CD8-positive, alpha-beta memory T cell (primary cell): Measurements from ENCODE around the gene ACAA1. TPM values are rescaled to one million over a fixed set of nuclear protein-coding genes. Genes with fewer than 3 reads are reported as not detected.

Source experiments
- CTCF ChIA-PET: fragments of 350-600 bp; sonication (Branson Sonifier 250); formaldehyde crosslinking; loops from one replicate; lab custom pipeline; 2021; ENCODE audit warnings: antibody characterized with exemption; lab: Charles Lee
- POLR2A ChIA-PET: fragments of 350-600 bp; sonication (Branson Sonifier 250); formaldehyde crosslinking; loops from one replicate; lab custom pipeline; 2021; ENCODE audit warnings: antibody characterized with exemption; lab: Charles Lee
- DNase-seq, 5 donors: peaks; one replicate each; pipeline versions ENCODE4 v3.0.0 to v3.0.0-alpha.2; 2020 to 2022; ENCODE audit warnings: mixed read lengths in 1 of 5
- H3K27ac ChIP-seq: one replicate; pipeline ENCODE4 v1.7.0; 2013; ENCODE audit warnings: low read depth, mild to moderate bottlenecking, low read length, moderate library complexity
- H3K27me3 ChIP-seq: 2 replicates; pipeline ENCODE4 v1.7.0; 2013; ENCODE audit warnings: low read length, mild to moderate bottlenecking; ENCODE audit not compliant: insufficient read depth, poor library complexity, severe bottlenecking
- H3K36me3 ChIP-seq: 2 replicates; pipeline ENCODE4 v1.7.0; 2013; ENCODE audit warnings: mild to moderate bottlenecking, low read length, moderate library complexity; ENCODE audit not compliant: insufficient read depth
- H3K4me1 ChIP-seq: 2 replicates; pipeline ENCODE4 v1.7.0; 2013; ENCODE audit warnings: mild to moderate bottlenecking, low read length, moderate library complexity; ENCODE audit not compliant: insufficient read depth
- H3K4me3 ChIP-seq: 2 replicates; pipeline ENCODE4 v1.7.0; 2013; ENCODE audit warnings: mild to moderate bottlenecking, low read length
- H3K9me3 ChIP-seq: 2 replicates; pipeline ENCODE4 v1.7.0; 2013; ENCODE audit warnings: mild to moderate bottlenecking, low read length
- H3K27ac Mint-ChIP-seq, 8 donors: one replicate each; pipeline ENCODE4 v1.8.0; 2020 to 2021; ENCODE audit warnings: mixed read lengths in 8 of 8, mild to moderate bottlenecking in 6 of 8, inconsistent platforms in 3 of 8, moderate library complexity in 3 of 8
- H3K27me3 Mint-ChIP-seq, 2 donors: one replicate each; pipeline ENCODE4 v1.8.0; 2020 to 2021; ENCODE audit warnings: mixed read lengths in 2 of 2, mild to moderate bottlenecking in 1 of 2, moderate library complexity in 1 of 2
- H3K36me3 Mint-ChIP-seq, 3 donors: one replicate each; pipeline ENCODE4 v1.8.0; 2020 to 2021; ENCODE audit warnings: mixed read lengths in 3 of 3, inconsistent platforms in 1 of 3, mild to moderate bottlenecking in 1 of 3
- H3K4me1 Mint-ChIP-seq, 3 donors: one replicate each; pipeline ENCODE4 v1.8.0; 2020 to 2021; ENCODE audit warnings: mixed read lengths in 3 of 3, inconsistent platforms in 1 of 3, mild to moderate bottlenecking in 1 of 3
- H3K4me3 Mint-ChIP-seq, 7 donors: one replicate each; pipeline ENCODE4 v1.8.0; 2020 to 2021; ENCODE audit warnings: mixed read lengths in 7 of 7, mild to moderate bottlenecking in 6 of 7, moderate library complexity in 4 of 7, inconsistent platforms in 2 of 7
- H3K9me3 Mint-ChIP-seq, 5 donors: one replicate each; pipeline ENCODE4 v1.8.0; 2020 to 2022; ENCODE audit warnings: mixed read lengths in 5 of 5, mild to moderate bottlenecking in 3 of 5, moderate library complexity in 2 of 5, inconsistent platforms in 1 of 5
- polyA plus RNA-seq: library from polyadenylated mRNA; unstranded; fragments of 300-500 nt; fragmentation: Illumina TruSeq; gene quantifications from one replicate; pipeline ENCODE4 v1.2.3, GENCODE V29; 2021
- total RNA-seq, 2 experiments: library from RNA; stranded (reverse); gene quantifications; one replicate each; pipeline ENCODE4 v1.2.3, GENCODE V29; 2021

Gene ACAA1
- total and polyA plus RNA-seq, 3 experiments from 2014 or later = 49.0 to 67.4 (median 67.1) TPM

DNA sequence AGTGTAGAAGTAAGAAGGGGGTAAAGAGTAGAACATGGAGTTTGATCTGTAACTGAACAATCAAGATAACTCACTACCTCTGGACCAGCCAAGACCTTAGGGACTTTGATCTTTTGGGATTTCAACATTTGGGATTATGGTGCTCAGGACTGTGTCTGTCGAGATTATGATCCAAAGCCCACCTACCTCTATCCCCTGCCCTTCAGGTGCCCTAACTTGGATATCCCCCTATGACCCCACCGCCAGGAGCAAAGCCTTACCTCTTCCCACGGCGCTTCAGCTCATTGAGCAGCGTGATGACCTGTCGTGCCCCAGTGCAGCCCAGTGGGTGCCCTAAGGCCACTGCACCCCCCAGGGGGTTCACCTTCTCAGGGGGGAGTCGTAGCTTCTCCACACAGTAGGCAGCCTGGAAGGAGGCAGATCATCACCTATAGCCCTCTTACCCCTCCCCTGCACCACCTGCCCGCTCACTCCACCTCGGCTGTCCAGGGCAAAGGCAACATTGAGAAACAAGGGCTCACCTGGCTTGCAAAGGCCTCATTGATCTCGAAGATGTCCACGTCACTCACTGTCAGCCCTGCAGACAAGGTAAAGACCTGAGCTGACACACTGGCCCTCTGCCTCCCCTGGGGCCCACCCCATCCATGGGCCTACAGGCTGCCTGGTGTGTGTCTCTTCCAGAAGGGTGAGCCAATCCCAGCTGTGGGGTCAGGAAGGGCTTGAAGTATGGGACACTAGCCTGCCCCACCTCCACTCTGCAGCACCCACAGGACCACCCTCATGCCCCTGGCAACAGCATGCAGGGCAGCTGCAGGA is 11.4 kb downstream of the ACAA1 start:
- POLR2A ChIA-PET = no interaction called here
- Histone ChIP-seq H3K27ac (no peak overlapping the region), H3K4me1 (no peaks in the 10 kb centered on the region), H3K9me3 (no peaks in the 10 kb centered on the region), H3K36me3 (peaks cover 52% of the 10 kb centered on the region), H3K27me3 (no peaks in the 10 kb centered on the region), H3K4me3 (no peak overlapping the region)
- no peaks in the 10 kb centered on the region for H3K9me3 Mint-ChIP-seq
- CTCF ChIA-PET = interaction anchor here (1.2 kb wide), 1 partner anchor 15 kb away, joined by 3 read pairs; no protein-coding TSS in a partner anchor
- no peak for DNase-seq
- peak overlapping the region in 3 of 8 donors; percentile 37 to 60 (median 47) for H3K27ac Mint-ChIP-seq
- peaks cover 0 to 90% (median 12%) of the 10 kb centered on the region in 3 donors for H3K36me3 Mint-ChIP-seq
- no peak overlapping the region for H3K4me3 Mint-ChIP-seq
- no peaks in the 10 kb centered on the region for H3K27me3 Mint-ChIP-seq
- H3K4me1 Mint-ChIP-seq = peaks cover 6 to 13% (median 8%) of the 10 kb centered on the region in 3 donors

GRCh38 chr3:38124324-38125122 is 12.4 kb downstream of the ACAA1 start:
- H3K27ac Mint-ChIP-seq = peak overlapping the region in 3 of 8 donors; percentile 69 to 85 (median 71)
- Histone ChIP-seq H3K27ac (no peak overlapping the region), H3K4me1 (no peaks in the 10 kb centered on the region), H3K4me3 (no peak overlapping the region), H3K27me3 (no peaks in the 10 kb centered on the region), H3K9me3 (no peaks in the 10 kb centered on the region), H3K36me3 (peaks cover 48% of the 10 kb centered on the region)
- H3K4me3 Mint-ChIP-seq = no peak overlapping the region
- ChIA-PET POLR2A (no interaction called here), CTCF (no interaction called here)
- no peak for DNase-seq
- H3K36me3 Mint-ChIP-seq = peaks cover 0 to 90% (median 10%) of the 10 kb centered on the region in 3 donors
- no peaks in the 10 kb centered on the region for H3K27me3 Mint-ChIP-seq
- no peaks in the 10 kb centered on the region for H3K9me3 Mint-ChIP-seq
- H3K4me1 Mint-ChIP-seq = peaks cover 0 to 8% (median 3%) of the 10 kb centered on the region in 3 donors

- no peak overlapping the region for H3K4me3 Mint-ChIP-seq
- H3K27me3 Mint-ChIP-seq = no peaks in the 10 kb centered on the region
- no peaks in the 10 kb centered on the region for H3K9me3 ChIP-seq
- H3K4me1 Mint-ChIP-seq = peaks cover 5 to 17% (median 5%) of the 10 kb centered on the region in 3 donors
- ChIA-PET CTCF (no interaction called here), POLR2A (no interaction called here)
- H3K4me3 ChIP-seq = no peak overlapping the region
- H3K27ac Mint-ChIP-seq = peak overlapping the region in 1 of 8 donors; percentile 50
- H3K4me1 ChIP-seq = no peaks in the 10 kb centered on the region
- no peaks in the 10 kb centered on the region for H3K9me3 Mint-ChIP-seq
- H3K27ac ChIP-seq = no peak overlapping the region
- no peak for DNase-seq
- peaks cover 36% of the 10 kb centered on the region for H3K36me3 ChIP-seq
- peaks cover 0 to 82% (median 10%) of the 10 kb centered on the region in 3 donors for H3K36me3 Mint-ChIP-seq
- no peaks in the 10 kb centered on the region for H3K27me3 ChIP-seq
Observed at GRCh38 chr3:38122712-38123290, 14.1 kb downstream of the ACAA1 start.

GRCh38 chr3:38121832-38122461 is 15.0 kb downstream of the ACAA1 start:
- Histone ChIP-seq H3K4me1 (no peaks in the 10 kb centered on the region), H3K27me3 (no peaks in the 10 kb centered on the region), H3K36me3 (peaks cover 30% of the 10 kb centered on the region), H3K27ac (no peak overlapping the region), H3K4me3 (no peak overlapping the region), H3K9me3 (no peaks in the 10 kb centered on the region)
- CTCF ChIA-PET = no interaction called here
- H3K27me3 Mint-ChIP-seq = no peaks in the 10 kb centered on the region
- H3K36me3 Mint-ChIP-seq = peaks cover 0 to 74% (median 8%) of the 10 kb centered on the region in 3 donors
- POLR2A ChIA-PET = no interaction called here
- H3K4me3 Mint-ChIP-seq = no peak overlapping the region
- peaks cover 5 to 17% (median 5%) of the 10 kb centered on the region in 3 donors for H3K4me1 Mint-ChIP-seq
- no peak for DNase-seq
- no peak overlapping the region for H3K27ac Mint-ChIP-seq
- no peaks in the 10 kb centered on the region for H3K9me3 Mint-ChIP-seq

- no peaks in the 10 kb centered on the region for H3K27me3 Mint-ChIP-seq
- no peak overlapping the region for H3K27ac Mint-ChIP-seq
- no peak for DNase-seq
- Histone ChIP-seq H3K36me3 (peaks cover 26% of the 10 kb centered on the region), H3K9me3 (no peaks in the 10 kb centered on the region), H3K4me1 (no peaks in the 10 kb centered on the region), H3K4me3 (no peak overlapping the region), H3K27ac (no peak overlapping the region), H3K27me3 (no peaks in the 10 kb centered on the region)
- H3K9me3 Mint-ChIP-seq = no peaks in the 10 kb centered on the region
- H3K4me1 Mint-ChIP-seq = peaks cover 5 to 17% (median 5%) of the 10 kb centered on the region in 3 donors
- CTCF ChIA-PET = interaction anchor here (5.0 kb wide), 1 partner anchor 358 kb away, joined by 22 read pairs; no protein-coding TSS in a partner anchor
- peaks cover 0 to 69% (median 8%) of the 10 kb centered on the region in 3 donors for H3K36me3 Mint-ChIP-seq
- POLR2A ChIA-PET = no interaction called here
- no peak overlapping the region for H3K4me3 Mint-ChIP-seq
Observed at GRCh38 chr3:38121451-38121831, 15.5 kb downstream of the ACAA1 start.

- no peak for DNase-seq
- H3K27me3 ChIP-seq = no peaks in the 10 kb centered on the region
- H3K4me1 ChIP-seq = no peaks in the 10 kb centered on the region
- H3K4me3 ChIP-seq = no peak overlapping the region
- peaks cover 20% of the 10 kb centered on the region for H3K36me3 ChIP-seq
- Mint-ChIP-seq H3K27me3 (no peaks in the 10 kb centered on the region), H3K4me3 (no peak overlapping the region), H3K36me3 (peaks cover 0 to 63% (median 8%) of the 10 kb centered on the region in 3 donors), H3K9me3 (no peaks in the 10 kb centered on the region), H3K27ac (peak overlapping the region in 2 of 8 donors; percentile 45 to 54), H3K4me1 (peaks cover 5 to 17% (median 5%) of the 10 kb centered on the region in 3 donors)
- no peaks in the 10 kb centered on the region for H3K9me3 ChIP-seq
- CTCF ChIA-PET = interaction anchor here (1.0 to 5.6 kb wide), 3 partner anchors 10 to 359 kb away, joined by 3 to 31 read pairs (median 22); no protein-coding TSS in a partner anchor
- no peak overlapping the region for H3K27ac ChIP-seq
- POLR2A ChIA-PET = no interaction called here
Observed at GRCh38 chr3:38120693-38121450, 16.1 kb downstream of the ACAA1 start.
